K562 (cell line): Measurements from ENCODE around the gene NPC1. TPM values are rescaled to one million over a fixed set of nuclear protein-coding genes. Genes with fewer than 3 reads are reported as not detected.

ENCODE experiments used
- COPS2 ChIP-seq: fragments of 450-650 bp; conservative IDR thresholded peaks from 2 replicates; pipeline ENCODE4 v1.6.1; 2016; ENCODE audit warnings: mild to moderate bottlenecking, moderate library complexity
- ETV6 ChIP-seq, 3 experiments: fragments of 150-350 bp in 1 of 3; sonication (generic) in 1 of 3; formaldehyde crosslinking in 1 of 3; IDR thresholded peaks; 2 replicates each; pipeline versions ENCODE4 v1.6.1 to v1.8.0; 2014 to 2022; ENCODE audit warnings: borderline replicate concordance in 2 of 3, low read depth in 2 of 3, antibody characterized with exemption in 1 of 3, low read length in 1 of 3, mild to moderate bottlenecking in 1 of 3, missing genetic modification reagents in 1 of 3
- MEIS2 ChIP-seq: fragments of 450-650 bp; IDR thresholded peaks from 2 replicates; pipeline ENCODE4 v1.6.1; 2014; ENCODE audit warnings: mild to moderate bottlenecking; ENCODE audit not compliant: partially characterized antibody
- RBM34 ChIP-seq: fragments of 200-400 bp; formaldehyde crosslinking; IDR thresholded peaks from 2 replicates; pipeline ENCODE4 v1.6.1; 2018; ENCODE audit warnings: low read length, borderline replicate concordance; ENCODE audit not compliant: insufficient read depth
- SP2 ChIP-seq: IDR thresholded peaks from 2 replicates; pipeline ENCODE4 v1.6.1; 2011; ENCODE audit warnings: mild to moderate bottlenecking, low read depth, low read length, moderate library complexity; ENCODE audit not compliant: poor library complexity, severe bottlenecking; ENCODE audit errors: extremely low read depth
- polyA plus RNA-seq, 8 experiments: library from polyadenylated mRNA; depleted of rRNA in 4 of 8; stranded (reverse) in 5 of 8; unstranded in 3 of 8; fragments of >200 nt; fragmentation: Nextera tagmentation in 2 of 8; fragmentation: Illumina TruSeq in 1 of 8; extraction: Ambion mirVana in 2 of 8; extraction: Trizol in 1 of 8; gene quantifications; 2 replicates each; pipeline versions ENCODE4 v1.2.1 to v1.2.3, GENCODE V29; 2011 to 2014; ENCODE audit warnings: inconsistent platforms in 1 of 8, missing spikeins in 1 of 8
- total RNA-seq, 7 experiments: library from RNA; depleted of rRNA in 6 of 7; stranded (reverse); fragments of >200 nt in 6 of 7; fragmentation: Illumina TruSeq in 2 of 7; extraction: Trizol in 2 of 7; gene quantifications; 2 replicates each; pipeline versions ENCODE4 v1.2.1 to v1.2.3, GENCODE V29; 2011 to 2021; ENCODE audit warnings: low replicate concordance in 1 of 7
- TF ChIP-seq, protein P1 (sequence below): fragments of 200-600 bp; sonication (generic); IDR thresholded peaks from one replicate; pipeline ENCODE4 v1.6.1; 2012; ENCODE audit warnings: mild to moderate bottlenecking, low read depth, low read length, inconsistent platforms
- TF ChIP-seq, protein P2 (sequence below): sonication (generic); formaldehyde crosslinking; IDR thresholded peaks from 2 replicates; pipeline ENCODE4 v1.8.0; 2022; ENCODE audit warnings: missing genetic modification reagents, mild to moderate bottlenecking, moderate library complexity, borderline replicate concordance
- TF ChIP-seq, protein P3 (sequence below): fragments of 450-650 bp; IDR thresholded peaks from 2 replicates; pipeline ENCODE4 v1.6.1; 2016

NPC1 gene
- total and polyA plus RNA-seq, 9 of the 15 experiments (the other 6 are each of a cell fraction or from before 2014, with no cell fraction given) = 17.1 to 45.9 (median 27.6) TPM

DNA sequence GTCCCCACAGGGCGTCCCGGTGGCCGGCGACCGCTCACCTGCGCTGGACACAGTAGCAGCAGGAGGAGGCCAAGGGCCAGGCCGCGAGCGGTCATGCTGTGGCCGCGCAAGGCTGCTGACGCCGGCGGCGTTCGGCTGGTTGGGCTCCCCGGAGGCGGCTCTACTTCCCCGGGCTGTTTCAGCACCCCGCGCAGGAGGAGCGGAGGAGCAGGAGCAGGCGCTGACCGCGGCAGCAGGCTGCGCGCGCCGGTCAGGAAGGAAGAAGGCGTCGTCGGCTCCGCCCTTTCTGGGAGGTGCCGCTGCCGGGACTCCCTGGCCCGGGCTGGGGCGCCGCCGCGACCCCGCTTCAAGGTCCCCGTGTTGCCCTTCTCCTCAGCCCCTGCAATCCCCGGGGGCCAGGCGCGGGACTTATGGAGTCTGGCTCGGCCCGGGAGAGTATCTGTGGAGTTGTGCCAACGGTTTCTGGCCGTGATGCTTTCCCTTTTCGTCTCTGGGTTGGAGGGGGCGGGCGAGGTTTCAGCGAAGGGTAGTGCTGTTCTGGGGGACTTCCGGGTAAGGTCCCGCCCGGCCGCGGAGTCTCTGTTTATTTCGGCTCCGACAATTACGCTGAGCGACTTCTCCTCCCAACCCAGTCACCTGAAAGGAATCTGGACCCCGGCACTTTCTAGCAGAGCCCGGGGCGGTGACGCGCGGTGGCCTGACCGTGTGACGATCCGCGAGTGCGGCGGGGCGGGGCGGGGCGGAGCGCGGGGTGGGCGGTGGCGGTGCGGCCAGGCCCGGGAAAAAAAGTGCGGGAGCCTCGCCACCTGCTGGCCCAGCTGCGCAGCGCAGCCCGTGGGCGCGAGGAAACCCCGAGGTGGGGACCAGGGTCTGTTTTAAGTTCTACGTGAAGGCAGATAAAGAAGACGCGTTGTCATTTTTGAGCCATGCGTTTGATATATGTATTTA is at the start of gene NPC1 (continued):
- TF ChIP-seq, protein P1, sequence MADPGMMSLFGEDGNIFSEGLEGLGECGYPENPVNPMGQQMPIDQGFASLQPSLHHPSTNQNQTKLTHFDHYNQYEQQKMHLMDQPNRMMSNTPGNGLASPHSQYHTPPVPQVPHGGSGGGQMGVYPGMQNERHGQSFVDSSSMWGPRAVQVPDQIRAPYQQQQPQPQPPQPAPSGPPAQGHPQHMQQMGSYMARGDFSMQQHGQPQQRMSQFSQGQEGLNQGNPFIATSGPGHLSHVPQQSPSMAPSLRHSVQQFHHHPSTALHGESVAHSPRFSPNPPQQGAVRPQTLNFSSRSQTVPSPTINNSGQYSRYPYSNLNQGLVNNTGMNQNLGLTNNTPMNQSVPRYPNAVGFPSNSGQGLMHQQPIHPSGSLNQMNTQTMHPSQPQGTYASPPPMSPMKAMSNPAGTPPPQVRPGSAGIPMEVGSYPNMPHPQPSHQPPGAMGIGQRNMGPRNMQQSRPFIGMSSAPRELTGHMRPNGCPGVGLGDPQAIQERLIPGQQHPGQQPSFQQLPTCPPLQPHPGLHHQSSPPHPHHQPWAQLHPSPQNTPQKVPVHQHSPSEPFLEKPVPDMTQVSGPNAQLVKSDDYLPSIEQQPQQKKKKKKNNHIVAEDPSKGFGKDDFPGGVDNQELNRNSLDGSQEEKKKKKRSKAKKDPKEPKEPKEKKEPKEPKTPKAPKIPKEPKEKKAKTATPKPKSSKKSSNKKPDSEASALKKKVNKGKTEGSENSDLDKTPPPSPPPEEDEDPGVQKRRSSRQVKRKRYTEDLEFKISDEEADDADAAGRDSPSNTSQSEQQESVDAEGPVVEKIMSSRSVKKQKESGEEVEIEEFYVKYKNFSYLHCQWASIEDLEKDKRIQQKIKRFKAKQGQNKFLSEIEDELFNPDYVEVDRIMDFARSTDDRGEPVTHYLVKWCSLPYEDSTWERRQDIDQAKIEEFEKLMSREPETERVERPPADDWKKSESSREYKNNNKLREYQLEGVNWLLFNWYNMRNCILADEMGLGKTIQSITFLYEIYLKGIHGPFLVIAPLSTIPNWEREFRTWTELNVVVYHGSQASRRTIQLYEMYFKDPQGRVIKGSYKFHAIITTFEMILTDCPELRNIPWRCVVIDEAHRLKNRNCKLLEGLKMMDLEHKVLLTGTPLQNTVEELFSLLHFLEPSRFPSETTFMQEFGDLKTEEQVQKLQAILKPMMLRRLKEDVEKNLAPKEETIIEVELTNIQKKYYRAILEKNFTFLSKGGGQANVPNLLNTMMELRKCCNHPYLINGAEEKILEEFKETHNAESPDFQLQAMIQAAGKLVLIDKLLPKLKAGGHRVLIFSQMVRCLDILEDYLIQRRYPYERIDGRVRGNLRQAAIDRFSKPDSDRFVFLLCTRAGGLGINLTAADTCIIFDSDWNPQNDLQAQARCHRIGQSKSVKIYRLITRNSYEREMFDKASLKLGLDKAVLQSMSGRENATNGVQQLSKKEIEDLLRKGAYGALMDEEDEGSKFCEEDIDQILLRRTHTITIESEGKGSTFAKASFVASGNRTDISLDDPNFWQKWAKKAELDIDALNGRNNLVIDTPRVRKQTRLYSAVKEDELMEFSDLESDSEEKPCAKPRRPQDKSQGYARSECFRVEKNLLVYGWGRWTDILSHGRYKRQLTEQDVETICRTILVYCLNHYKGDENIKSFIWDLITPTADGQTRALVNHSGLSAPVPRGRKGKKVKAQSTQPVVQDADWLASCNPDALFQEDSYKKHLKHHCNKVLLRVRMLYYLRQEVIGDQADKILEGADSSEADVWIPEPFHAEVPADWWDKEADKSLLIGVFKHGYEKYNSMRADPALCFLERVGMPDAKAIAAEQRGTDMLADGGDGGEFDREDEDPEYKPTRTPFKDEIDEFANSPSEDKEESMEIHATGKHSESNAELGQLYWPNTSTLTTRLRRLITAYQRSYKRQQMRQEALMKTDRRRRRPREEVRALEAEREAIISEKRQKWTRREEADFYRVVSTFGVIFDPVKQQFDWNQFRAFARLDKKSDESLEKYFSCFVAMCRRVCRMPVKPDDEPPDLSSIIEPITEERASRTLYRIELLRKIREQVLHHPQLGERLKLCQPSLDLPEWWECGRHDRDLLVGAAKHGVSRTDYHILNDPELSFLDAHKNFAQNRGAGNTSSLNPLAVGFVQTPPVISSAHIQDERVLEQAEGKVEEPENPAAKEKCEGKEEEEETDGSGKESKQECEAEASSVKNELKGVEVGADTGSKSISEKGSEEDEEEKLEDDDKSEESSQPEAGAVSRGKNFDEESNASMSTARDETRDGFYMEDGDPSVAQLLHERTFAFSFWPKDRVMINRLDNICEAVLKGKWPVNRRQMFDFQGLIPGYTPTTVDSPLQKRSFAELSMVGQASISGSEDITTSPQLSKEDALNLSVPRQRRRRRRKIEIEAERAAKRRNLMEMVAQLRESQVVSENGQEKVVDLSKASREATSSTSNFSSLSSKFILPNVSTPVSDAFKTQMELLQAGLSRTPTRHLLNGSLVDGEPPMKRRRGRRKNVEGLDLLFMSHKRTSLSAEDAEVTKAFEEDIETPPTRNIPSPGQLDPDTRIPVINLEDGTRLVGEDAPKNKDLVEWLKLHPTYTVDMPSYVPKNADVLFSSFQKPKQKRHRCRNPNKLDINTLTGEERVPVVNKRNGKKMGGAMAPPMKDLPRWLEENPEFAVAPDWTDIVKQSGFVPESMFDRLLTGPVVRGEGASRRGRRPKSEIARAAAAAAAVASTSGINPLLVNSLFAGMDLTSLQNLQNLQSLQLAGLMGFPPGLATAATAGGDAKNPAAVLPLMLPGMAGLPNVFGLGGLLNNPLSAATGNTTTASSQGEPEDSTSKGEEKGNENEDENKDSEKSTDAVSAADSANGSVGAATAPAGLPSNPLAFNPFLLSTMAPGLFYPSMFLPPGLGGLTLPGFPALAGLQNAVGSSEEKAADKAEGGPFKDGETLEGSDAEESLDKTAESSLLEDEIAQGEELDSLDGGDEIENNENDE = no peak
- TF ChIP-seq, protein P2, sequence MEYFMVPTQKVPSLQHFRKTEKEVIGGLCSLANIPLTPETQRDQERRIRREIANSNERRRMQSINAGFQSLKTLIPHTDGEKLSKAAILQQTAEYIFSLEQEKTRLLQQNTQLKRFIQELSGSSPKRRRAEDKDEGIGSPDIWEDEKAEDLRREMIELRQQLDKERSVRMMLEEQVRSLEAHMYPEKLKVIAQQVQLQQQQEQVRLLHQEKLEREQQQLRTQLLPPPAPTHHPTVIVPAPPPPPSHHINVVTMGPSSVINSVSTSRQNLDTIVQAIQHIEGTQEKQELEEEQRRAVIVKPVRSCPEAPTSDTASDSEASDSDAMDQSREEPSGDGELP (CRISPR knock-in tag) = peak; percentile 69; the same call in 1 of the 2 replicates
- TF ChIP-seq SP2 (no peak), COPS2 (no peak), ETV6 (IDR thresholded peaks at IDR 0.05; ENCODE audit: borderline replicate concordance in 1 of 2, low read depth in 2 of 2, low read length in 1 of 2) (0 out of 4 replicates have a peak, but pooled peaks of 1 of the 2 experiments have one; percentile 23), ETV6 (CRISPR knock-in tag; IDR thresholded peaks at IDR 0.05; ENCODE audit: borderline replicate concordance) (no peak), RBM34 (0 out of 2 replicates have a peak, but pooled peaks have one; percentile 44), MEIS2 (peak; percentile 52)
- TF ChIP-seq, protein P3, sequence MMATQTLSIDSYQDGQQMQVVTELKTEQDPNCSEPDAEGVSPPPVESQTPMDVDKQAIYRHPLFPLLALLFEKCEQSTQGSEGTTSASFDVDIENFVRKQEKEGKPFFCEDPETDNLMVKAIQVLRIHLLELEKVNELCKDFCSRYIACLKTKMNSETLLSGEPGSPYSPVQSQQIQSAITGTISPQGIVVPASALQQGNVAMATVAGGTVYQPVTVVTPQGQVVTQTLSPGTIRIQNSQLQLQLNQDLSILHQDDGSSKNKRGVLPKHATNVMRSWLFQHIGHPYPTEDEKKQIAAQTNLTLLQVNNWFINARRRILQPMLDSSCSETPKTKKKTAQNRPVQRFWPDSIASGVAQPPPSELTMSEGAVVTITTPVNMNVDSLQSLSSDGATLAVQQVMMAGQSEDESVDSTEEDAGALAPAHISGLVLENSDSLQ = no peak
